OCI-LY7 (cell line): ENCODE results near the gene CDK19. TPM values are rescaled to one million over a fixed set of nuclear protein-coding genes. Genes with fewer than 3 reads are reported as not detected.

Experiments used
- BruUV-seq: library from RNA; stranded (reverse); fragments of 400-500 nt; replicated peaks from 2 replicates; lab custom pipeline; 2021; lab: Mats Ljungman, UMichigan
- CTCF ChIA-PET: fragments of 300-600 bp; sonication (Branson Sonifier 250); formaldehyde crosslinking; loops from one replicate; lab custom pipeline; 2022; ENCODE audit warnings: antibody characterized with exemption; ENCODE audit not compliant: unreplicated experiment; lab: Charles Lee
- POLR2A ChIA-PET: fragments of 300-600 bp; sonication (Branson Sonifier 250); formaldehyde crosslinking; loops from one replicate; lab custom pipeline; 2022; ENCODE audit warnings: antibody characterized with exemption; lab: Charles Lee
- DNase-seq: peaks from one replicate; pipeline ENCODE4 v3.0.0-alpha.2; 2015; ENCODE audit warnings: low spot score
- H2AFZ ChIP-seq: fragments of 200-600 bp; sonication (generic), shearing (Covaris generic); 2 replicates; pipeline ENCODE4 v1.6.1; 2014; ENCODE audit warnings: mild to moderate bottlenecking, antibody characterized with exemption, low read length, moderate library complexity
- H3K27ac ChIP-seq: fragments of 200-600 bp; sonication (generic); 2 replicates; pipeline ENCODE4 v1.5.1; 2014; ENCODE audit warnings: mixed run types, low read depth, mild to moderate bottlenecking, moderate library complexity, low read length, inconsistent platforms; ENCODE audit not compliant: poor library complexity, severe bottlenecking
- H3K36me3 ChIP-seq: fragments of 200-600 bp; sonication (generic); 2 replicates; pipeline ENCODE4 v1.6.1; 2014; ENCODE audit warnings: mild to moderate bottlenecking, antibody characterized with exemption, low read length, moderate library complexity, mixed read lengths; ENCODE audit not compliant: insufficient read depth
- H3K4me1 ChIP-seq: fragments of 200-600 bp; sonication (generic); 2 replicates; pipeline ENCODE4 v1.5.1; 2014; ENCODE audit warnings: mild to moderate bottlenecking, low read length; ENCODE audit not compliant: insufficient read depth, poor library complexity, severe bottlenecking
- H3K4me2 ChIP-seq: fragments of 200-600 bp; sonication (generic); 2 replicates; pipeline ENCODE4 v1.6.1; 2014; ENCODE audit warnings: mild to moderate bottlenecking, low read length
- H3K4me3 ChIP-seq: fragments of 200-600 bp; sonication (generic); 2 replicates; pipeline ENCODE4 v1.5.1; 2014; ENCODE audit warnings: mild to moderate bottlenecking, low read depth, low read length; ENCODE audit not compliant: poor library complexity, severe bottlenecking
- H3K79me2 ChIP-seq: fragments of 200-600 bp; sonication (generic); 2 replicates; pipeline ENCODE4 v1.6.1; 2016; ENCODE audit warnings: low read depth, mild to moderate bottlenecking, low read length, moderate library complexity, mixed read lengths; ENCODE audit not compliant: insufficient read depth
- H3K9me2 ChIP-seq: fragments of 200-600 bp; sonication (generic); 2 replicates; pipeline ENCODE4 v1.6.1; 2016; ENCODE audit warnings: mild to moderate bottlenecking, low read length, mixed read lengths; ENCODE audit not compliant: insufficient read depth
- H3K9me3 ChIP-seq: fragments of 200-600 bp; sonication (generic); 2 replicates; pipeline ENCODE4 v1.6.1; 2014; ENCODE audit warnings: mild to moderate bottlenecking, mixed run types, low read length, mixed read lengths
- H4K20me1 ChIP-seq: fragments of 200-600 bp; sonication (generic); 2 replicates; pipeline ENCODE4 v1.6.1; 2014; ENCODE audit warnings: mild to moderate bottlenecking, antibody characterized with exemption, low read length, moderate library complexity, mixed read lengths; ENCODE audit not compliant: insufficient read depth
- EZH2phosphoT487 ChIP-seq: fragments of 200-600 bp; sonication (generic); IDR thresholded peaks from 2 replicates; pipeline ENCODE4 v1.6.1; 2018; ENCODE audit warnings: low read depth, borderline replicate concordance, mild to moderate bottlenecking, mixed run types, antibody characterized with exemption, low read length, moderate library complexity, mixed read lengths
- intact Hi-C: fragments of 100-400 bp; cut with micrococcal nuclease; formaldehyde crosslinking; loops from one replicate; pipeline ENCODE4 v1.10.0; 2022; ENCODE audit not compliant: unreplicated experiment
- total RNA-seq, 2 experiments: library from RNA; depleted of rRNA in 1 of 2; stranded (reverse); fragments of >200 nt in 1 of 2; shearing (Covaris generic) in 1 of 2; gene quantifications; 2 replicates each; pipeline ENCODE4 v1.2.3, GENCODE V29; 2014 to 2022
- TF ChIP-seq, protein P1 (sequence below): fragments of 200-600 bp; sonication (generic); conservative IDR thresholded peaks from 2 replicates; pipeline ENCODE4 v1.5.1; 2014; ENCODE audit warnings: mild to moderate bottlenecking, antibody characterized with exemption, low read length, moderate library complexity, mixed read lengths

CDK19 gene
- total RNA-seq, 2 experiments from 2014 or later, result 15.4 to 35.6 TPM

DNA sequence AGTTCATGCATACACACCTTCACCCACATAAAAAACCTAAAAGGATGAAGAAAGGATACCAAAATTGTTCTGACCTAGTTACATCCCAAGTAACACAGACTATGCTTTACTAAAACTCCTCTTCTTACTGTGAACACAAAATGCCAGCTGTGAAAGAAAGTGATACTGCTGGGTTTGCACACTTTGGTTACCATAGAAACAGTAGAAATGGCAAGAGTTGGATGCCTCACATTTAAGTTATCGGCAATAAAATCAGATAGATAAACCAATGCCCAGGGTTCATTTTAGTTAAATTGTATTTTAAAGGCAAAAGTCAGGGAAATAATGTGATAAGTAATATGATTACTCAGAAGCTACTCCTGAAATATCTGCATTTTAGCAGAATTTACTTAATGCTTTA, 161.9 kb downstream of the CDK19 start:
- TF ChIP-seq, protein P1, sequence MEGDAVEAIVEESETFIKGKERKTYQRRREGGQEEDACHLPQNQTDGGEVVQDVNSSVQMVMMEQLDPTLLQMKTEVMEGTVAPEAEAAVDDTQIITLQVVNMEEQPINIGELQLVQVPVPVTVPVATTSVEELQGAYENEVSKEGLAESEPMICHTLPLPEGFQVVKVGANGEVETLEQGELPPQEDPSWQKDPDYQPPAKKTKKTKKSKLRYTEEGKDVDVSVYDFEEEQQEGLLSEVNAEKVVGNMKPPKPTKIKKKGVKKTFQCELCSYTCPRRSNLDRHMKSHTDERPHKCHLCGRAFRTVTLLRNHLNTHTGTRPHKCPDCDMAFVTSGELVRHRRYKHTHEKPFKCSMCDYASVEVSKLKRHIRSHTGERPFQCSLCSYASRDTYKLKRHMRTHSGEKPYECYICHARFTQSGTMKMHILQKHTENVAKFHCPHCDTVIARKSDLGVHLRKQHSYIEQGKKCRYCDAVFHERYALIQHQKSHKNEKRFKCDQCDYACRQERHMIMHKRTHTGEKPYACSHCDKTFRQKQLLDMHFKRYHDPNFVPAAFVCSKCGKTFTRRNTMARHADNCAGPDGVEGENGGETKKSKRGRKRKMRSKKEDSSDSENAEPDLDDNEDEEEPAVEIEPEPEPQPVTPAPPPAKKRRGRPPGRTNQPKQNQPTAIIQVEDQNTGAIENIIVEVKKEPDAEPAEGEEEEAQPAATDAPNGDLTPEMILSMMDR, result no peak
- no peak for TF ChIP-seq EZH2phosphoT487
- ChIA-PET POLR2A (interaction anchor here (1.4 to 2.1 kb wide), 2 partner anchors 10 to 22 kb away, joined by 4 to 13 read pairs; no protein-coding TSS in a partner anchor), CTCF (no interaction called here)
- Histone ChIP-seq H3K4me2 (no peak overlapping the region), H3K27ac (no peak overlapping the region), H3K4me3 (no peak overlapping the region), H3K4me1 (no peaks in the 10 kb centered on the region), H3K36me3 (no peaks in the 10 kb centered on the region), H4K20me1 (no peaks in the 10 kb centered on the region), H3K9me3 (no peaks in the 10 kb centered on the region), H3K9me2 (no peaks in the 10 kb centered on the region), H3K79me2 (no peaks in the 10 kb centered on the region), H2AFZ (no peak overlapping the region)
- no TSS peak for BruUV-seq
- intact Hi-C loops, result no loop called here
- no peak for DNase-seq

DNA sequence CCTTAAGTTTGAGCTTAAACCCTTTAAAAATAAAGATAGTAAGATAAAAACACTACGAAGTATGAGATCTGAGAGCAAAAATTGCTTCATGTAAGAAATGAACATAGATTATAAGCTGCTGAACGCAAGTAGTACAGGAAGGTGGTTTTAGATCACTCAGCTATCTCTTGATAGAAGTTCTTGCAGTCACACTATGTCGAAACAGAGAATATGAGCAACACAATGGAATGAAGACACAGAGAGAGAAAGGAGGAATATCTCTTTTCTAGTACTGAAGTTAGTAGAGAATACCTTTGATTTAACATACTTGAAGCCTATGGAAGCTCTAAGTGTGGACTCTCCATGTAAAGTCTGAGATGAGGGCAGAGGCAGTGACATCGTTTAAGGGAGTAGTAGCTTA, 162.7 kb downstream of the CDK19 start:
- Histone ChIP-seq H3K79me2 (no peaks in the 10 kb centered on the region), H3K4me1 (no peaks in the 10 kb centered on the region), H4K20me1 (no peaks in the 10 kb centered on the region), H3K36me3 (no peaks in the 10 kb centered on the region), H3K27ac (no peak overlapping the region), H2AFZ (no peak overlapping the region), H3K9me3 (no peaks in the 10 kb centered on the region), H3K9me2 (no peaks in the 10 kb centered on the region), H3K4me2 (no peak overlapping the region), H3K4me3 (no peak overlapping the region)
- no peak for DNase-seq
- intact Hi-C loops, result no loop called here
- CTCF ChIA-PET, result no interaction called here
- POLR2A ChIA-PET, result interaction anchor here (0.9 to 2.1 kb wide), 4 partner anchors 8 to 22 kb away, joined by 3 to 13 read pairs (median 4); no protein-coding TSS in a partner anchor
- no peak for TF ChIP-seq EZH2phosphoT487
- TF ChIP-seq, protein P1, result no peak
- no TSS peak for BruUV-seq

GRCh38 chr6:110650755-110651154, 164.5 kb downstream of the CDK19 start:
- TF ChIP-seq, protein P1, result no peak
- TF ChIP-seq EZH2phosphoT487, result no peak
- Histone ChIP-seq H3K27ac (no peak overlapping the region), H2AFZ (no peak overlapping the region), H3K4me2 (no peak overlapping the region), H3K9me3 (no peaks in the 10 kb centered on the region), H3K4me3 (no peak overlapping the region), H3K36me3 (no peaks in the 10 kb centered on the region), H3K79me2 (no peaks in the 10 kb centered on the region), H3K4me1 (no peaks in the 10 kb centered on the region), H3K9me2 (no peaks in the 10 kb centered on the region), H4K20me1 (no peaks in the 10 kb centered on the region)
- DNase-seq, result no peak
- BruUV-seq, result no TSS peak
- POLR2A ChIA-PET, result no interaction called here
- CTCF ChIA-PET, result no interaction called here
- intact Hi-C loops, result no loop called here
